Uterus (tissue), 2 donors: ENCODE measurements around the gene MCAT.

Experiments
- CTCF ChIP-seq, 4 experiments: fragments of 200-600 bp in 2 of 4; fragments of 450-650 bp in 2 of 4; sonication (generic) in 2 of 4; IDR thresholded peaks; one replicate each; pipeline ENCODE4 v1.5.1; 2016 to 2019; ENCODE audit warnings: antibody characterized with exemption in 4 of 4, mild to moderate bottlenecking in 2 of 4, moderate library complexity in 1 of 4
- POLR2A ChIP-seq, 2 donors: fragments of 450-650 bp; IDR thresholded peaks; one replicate each; pipeline ENCODE4 v1.6.1; 2016; ENCODE audit warnings: antibody characterized with exemption in 2 of 2, mild to moderate bottlenecking in 1 of 2, moderate library complexity in 1 of 2

- TF ChIP-seq POLR2A (IDR thresholded peaks at IDR 0.05) (peak; percentile 38 to 73), CTCF (IDR thresholded peaks at IDR 0.05) (peak in 1 of 4 experiments; percentile 8)
Measured at GRCh38 chr22:43186272-43187170, 43.3 kb upstream of the MCAT start, which contains the start of gene TTLL12.
